Measurements from ENCODE around the gene TMEM108.

The TMEM108 gene

GRCh38 chr3:133381346-133382109 is 343.3 kb downstream of the TMEM108 start:
- DNase-seq (ENCODE audit: low spot score): no peak
- FAIRE-seq: no peak

DNA sequence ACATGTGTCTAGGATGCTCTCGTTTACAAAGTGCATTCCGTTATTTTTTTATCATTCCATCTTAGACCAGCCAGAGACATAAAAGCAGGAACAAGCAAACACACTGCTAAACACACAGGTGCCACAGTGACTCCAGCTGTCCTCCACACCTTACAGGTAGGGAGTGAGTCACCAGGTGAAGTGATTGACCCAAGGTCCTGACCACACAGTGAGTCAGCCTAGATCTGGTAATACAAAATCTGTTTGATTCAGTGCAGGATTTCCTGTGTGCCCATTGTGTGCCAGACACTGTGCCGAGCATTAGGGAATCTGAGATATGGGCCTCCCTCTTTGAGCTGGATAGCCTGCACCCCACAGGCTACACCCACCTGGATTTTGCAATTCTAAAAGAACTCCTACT is 345.0 kb downstream of the TMEM108 start:
- no peak for DNase-seq (ENCODE audit: low spot score)
- FAIRE-seq: no peak

GRCh38 chr3:133383741-133384140 is 345.6 kb downstream of the TMEM108 start:
- DNase-seq (ENCODE audit: low spot score): no peak
- no peak for FAIRE-seq

GRCh38 chr3:133384331-133385027 is 346.3 kb downstream of the TMEM108 start:
- peak; percentile 20 for DNase-seq (ENCODE audit: low spot score)
- FAIRE-seq: no peak

DNA sequence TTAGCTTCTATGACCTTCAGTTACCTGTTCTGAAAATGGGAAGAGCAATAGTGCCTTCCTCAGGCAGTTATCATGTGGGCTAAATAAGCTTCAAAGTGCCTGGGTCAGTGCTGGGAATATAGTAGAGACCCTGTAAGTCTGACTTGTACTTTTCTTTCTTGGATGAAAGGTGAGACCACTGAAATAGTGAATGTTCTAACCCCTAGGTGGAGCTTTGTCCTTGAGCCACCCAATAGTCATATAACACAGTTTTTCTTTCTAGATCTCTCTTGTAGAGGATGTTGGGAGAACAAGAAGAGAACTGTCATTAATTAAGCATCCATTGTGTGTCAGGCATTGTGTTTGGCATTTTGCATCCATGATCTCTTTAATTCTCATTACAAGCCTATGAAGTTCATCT is 348.7 kb downstream of the TMEM108 start:
- no peak for DNase-seq (ENCODE audit: low spot score)
- FAIRE-seq: no peak

GRCh38 chr3:133387341-133387740 is 349.1 kb downstream of the TMEM108 start:
- no peak for FAIRE-seq

DNA sequence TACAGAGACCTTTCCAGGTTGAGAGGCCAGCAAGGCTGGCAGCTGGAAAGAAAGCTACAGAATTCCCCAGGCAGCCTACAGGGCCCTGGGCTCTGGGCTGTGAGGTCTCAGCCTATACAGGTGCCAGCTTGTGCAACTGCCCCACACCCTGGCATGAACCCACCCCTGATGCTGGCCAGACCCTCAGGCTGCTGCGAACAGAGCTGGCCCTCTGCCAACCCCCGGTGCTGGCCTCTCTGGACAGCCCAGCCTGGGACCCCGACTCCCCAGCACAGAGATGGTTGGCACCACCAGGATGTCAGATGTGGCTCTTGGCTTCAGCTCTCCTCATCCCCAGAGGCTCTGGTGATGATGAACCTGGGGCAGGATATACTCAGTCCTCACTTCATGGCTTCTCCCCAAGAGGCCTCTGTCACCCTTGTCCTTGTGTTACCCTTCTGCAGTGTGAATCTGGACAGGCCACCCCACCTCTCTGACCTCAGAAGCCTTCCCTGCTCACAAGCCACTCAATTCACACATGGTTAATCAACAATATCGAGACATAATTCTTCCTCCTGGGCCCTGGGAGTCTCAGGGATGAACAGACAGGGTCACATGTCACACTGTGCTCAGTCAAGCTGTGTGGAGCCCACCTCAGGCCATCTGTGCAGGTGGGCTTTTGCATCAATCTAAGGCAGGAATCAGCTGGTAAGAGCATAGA is 350.7 kb downstream of the TMEM108 start:
- DNase-seq (ENCODE audit: low spot score): peak; percentile 32
- peak; percentile 41 for FAIRE-seq

More at GRCh38 chr3:133387341-133387740, 349.1 kb downstream of the TMEM108 start:
- DNase-seq (ENCODE audit: low spot score): no peak

DNA sequence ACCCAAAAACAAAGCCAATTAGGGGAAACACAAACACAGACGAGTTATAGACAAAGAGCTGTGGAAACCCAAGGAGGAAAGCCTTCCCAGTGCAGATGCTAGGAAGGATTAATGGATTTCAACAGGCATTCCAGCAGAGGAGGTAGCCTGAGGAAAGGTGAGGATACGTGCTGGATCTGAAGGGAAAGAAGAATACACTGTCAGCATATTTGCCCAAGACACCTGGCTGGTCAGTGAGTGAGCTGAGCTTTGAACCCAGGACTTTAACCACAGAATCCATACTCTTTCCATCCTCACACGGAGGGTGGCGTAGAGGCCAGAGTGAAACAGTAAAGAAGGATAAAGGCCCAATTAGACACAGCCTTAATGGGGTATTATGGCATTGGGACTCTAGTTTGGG is 352.5 kb downstream of the TMEM108 start:
- no peak for FAIRE-seq
- DNase-seq (ENCODE audit: low spot score): no peak

GRCh38 chr3:133393204-133393603 is 355.0 kb downstream of the TMEM108 start:
- DNase-seq (ENCODE audit: low spot score): no peak
- FAIRE-seq: no peak

- DNase-seq (ENCODE audit: low spot score): no peak
- no peak for FAIRE-seq
Observed at GRCh38 chr3:133393691-133394474, 355.7 kb downstream of the TMEM108 start.

- no peak for FAIRE-seq
- no peak for DNase-seq (ENCODE audit: low spot score)
Observed at GRCh38 chr3:133394561-133395311, 356.5 kb downstream of the TMEM108 start.

- no peak for FAIRE-seq
- no peak for DNase-seq (ENCODE audit: low spot score)
Observed at GRCh38 chr3:133396906-133397305, 358.7 kb downstream of the TMEM108 start.

DNA sequence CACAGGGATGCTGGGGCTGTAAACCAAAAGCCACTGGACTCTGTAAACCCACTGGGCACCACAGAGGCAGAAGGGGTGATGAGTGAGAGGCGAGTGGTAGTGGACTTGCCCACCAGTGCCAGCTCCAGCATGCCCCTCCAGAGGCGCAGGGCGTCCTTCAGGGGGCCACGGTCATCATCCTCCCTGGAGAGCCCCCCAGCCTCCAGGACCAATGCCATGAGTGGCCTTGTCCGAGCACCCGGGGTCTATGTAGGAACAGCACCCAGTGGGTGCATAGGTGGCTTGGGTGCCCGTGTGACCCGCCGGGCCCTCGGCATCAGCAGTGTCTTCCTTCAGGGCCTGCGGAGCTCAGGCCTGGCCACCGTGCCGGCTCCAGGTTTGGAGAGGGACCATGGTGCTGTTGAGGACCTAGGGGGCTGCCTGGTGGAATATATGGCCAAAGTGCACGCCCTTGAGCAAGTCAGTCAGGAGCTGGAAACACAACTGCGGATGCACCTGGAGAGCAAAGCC is 361.9 kb downstream of the TMEM108 start, which contains the start of gene BFSP2:
Gene BFSP2 (plus strand): TSS at position 51 of the 510 bp plus-strand sequence. CDS start 28 bp downstream, at position 79.
- FAIRE-seq (no peak), DNase-seq (ENCODE audit: low spot score) (no peak)

- FAIRE-seq (no peak), DNase-seq (ENCODE audit: low spot score) (no peak)
Observed at GRCh38 chr3:133401374-133402135, 363.4 kb downstream of the TMEM108 start.

DNA sequence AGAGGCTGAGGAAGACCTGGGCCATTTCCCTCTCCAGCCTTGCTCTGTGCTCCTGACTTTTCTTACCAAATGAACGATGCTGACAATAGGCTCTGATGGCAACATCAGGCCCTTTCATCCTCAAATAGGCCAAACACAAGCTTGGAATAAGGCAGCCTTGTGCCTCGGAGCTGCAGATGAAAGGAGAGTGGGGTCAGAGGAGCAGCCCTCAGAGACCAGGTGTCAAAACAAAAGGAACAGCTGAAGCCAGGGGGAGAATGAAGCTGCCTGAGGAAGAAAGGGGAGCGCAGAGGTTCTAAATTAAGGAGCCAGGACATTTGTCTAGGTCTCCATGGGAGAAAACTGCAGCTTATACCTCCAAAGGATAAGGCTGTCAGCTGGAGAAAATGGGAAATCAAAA is 366.7 kb downstream of the TMEM108 start:
- FAIRE-seq: no peak
- no peak for DNase-seq (ENCODE audit: low spot score)

DNA sequence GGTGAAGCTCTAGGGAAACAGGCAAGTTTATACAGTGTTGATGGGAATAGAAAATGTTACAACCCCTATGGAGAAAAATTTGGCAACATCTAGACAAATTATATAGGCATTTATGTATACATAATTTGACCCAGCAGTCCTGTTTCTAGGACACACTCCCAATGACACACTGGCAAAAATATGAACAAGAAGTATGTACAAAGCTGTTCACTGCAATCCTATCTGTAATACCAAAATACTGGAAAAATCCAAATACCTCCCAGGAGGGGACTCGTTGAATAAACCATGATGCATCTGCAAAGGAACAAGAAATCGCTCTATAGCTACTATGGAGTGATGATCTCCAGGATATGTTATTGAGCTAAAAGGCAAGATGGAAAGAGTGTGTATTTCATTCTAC is 370.2 kb downstream of the TMEM108 start:
- FAIRE-seq: no peak

DNA sequence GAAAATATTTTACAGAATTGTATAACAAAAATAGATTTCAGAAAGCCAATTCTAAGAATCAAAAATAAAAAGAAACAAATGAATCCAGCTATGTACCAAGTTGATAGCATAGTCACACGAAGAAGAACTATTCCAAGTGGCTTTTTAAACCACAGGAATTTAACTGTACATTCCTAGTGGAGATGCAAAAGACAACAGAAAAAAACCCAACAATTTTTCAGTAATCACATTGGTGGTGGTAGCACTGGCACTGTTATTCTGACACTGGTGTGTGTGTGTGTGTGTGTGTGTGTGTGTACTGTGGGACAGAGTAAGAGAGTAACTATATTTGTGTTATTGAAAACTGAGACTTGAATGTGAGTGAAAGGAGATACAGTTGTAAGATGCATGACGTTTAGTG is 370.8 kb downstream of the TMEM108 start:
- FAIRE-seq (peak; percentile 86), DNase-seq (ENCODE audit: low spot score) (peak; percentile 67)

More for the DNA sequence above, 370.2 kb downstream of the TMEM108 start:
- no peak for DNase-seq (ENCODE audit: low spot score)

DNA sequence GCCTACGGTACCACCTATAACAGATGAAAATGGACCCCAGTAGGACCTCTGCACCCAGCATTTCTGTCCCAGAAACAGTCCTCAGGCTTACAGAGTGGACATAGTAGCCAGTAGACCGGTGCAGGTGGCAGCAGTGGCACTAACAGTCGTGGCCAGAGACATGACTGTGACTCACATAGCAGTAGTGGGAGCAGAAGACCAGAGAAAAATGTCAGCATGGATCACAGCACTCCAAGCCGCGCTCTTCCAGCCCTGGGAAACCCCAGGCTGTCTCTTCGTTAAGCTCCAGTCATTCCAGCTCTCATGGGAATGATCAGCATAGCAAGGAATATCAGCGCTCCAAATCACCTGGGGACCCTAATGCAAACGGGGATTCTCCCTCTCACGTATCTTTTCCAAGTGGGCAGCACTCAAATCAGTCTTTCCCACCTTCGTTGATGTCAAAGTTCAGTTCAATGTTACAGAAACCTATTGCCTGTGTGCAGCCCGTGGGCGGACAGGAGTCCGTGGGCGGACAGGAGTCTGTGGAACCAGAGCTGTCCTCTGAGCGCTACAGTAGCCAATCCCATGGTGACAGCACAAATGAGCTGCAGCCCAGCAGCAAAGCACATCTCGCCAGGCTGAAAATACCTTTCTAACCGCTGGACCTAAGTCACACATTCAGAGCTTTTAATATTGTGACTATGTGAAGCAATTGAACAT is 372.2 kb downstream of the TMEM108 start:
- no peak for FAIRE-seq
- peak; percentile 53 for DNase-seq (ENCODE audit: low spot score)

All from RCC 7860 (cell line).